GOT3 (cell line): ENCODE measurements around the gene DCDC2C.
"Not testable (repeated sequence)": the region's sequence is repeated elsewhere in the genome, so short reads cannot be mapped to it uniquely, and the experiment has no call there.

ENCODE experiments used
- DNase-seq: peaks from one replicate; lab custom pipeline; 2025; ENCODE audit warnings: mixed read lengths; lab: John Stamatoyannopoulos, UW

Gene DCDC2C, protein sequence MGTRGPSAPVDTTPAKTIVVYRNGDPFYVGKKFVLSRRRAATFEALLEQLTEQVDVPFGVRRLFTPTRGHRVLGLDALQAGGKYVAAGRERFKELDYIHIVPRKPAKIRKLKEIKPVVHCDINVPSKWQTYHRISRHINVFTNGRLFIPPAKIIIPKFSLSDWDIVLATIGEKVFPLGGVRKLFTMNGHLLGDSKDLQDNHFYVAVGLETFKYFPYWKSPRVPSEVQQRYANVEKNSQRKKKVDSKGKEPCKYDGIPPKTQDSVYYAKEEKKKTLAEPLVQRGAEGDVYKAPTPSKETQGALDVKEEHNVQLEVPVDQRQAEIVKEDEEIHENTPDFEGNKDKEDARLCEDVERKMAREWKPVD

DNA sequence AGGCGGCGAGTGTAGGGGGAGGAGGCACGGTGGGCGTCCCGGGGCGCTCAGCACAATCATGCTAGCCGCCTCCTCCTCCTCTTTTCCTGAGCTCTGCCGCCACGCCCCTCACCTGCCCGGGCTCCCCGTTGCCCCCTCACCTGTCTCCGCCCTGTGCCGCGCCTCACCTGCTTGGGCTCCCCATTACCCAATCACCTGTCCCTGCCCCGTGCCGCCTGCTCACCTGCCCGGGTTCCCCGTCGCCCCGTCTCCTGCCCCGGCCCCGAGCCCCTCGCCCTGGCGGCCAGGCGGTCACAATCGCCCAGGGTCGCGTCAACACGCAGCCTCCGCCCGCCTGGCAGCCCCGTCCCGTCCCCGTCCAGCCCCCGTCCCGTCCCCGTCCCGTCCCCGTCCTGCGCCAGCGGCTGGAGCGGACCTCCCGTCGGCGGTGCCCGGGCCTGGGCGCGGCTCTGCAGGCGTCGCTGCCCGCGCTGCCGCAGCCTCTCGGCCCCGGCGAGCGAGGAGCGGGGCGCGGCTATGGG, at the start of gene DCDC2C:
DCDC2C (plus strand) TSS at position 340 of the 521 bp plus-strand sequence; CDS start at position 517, 177 bp downstream.
- no peak for DNase-seq

DNA sequence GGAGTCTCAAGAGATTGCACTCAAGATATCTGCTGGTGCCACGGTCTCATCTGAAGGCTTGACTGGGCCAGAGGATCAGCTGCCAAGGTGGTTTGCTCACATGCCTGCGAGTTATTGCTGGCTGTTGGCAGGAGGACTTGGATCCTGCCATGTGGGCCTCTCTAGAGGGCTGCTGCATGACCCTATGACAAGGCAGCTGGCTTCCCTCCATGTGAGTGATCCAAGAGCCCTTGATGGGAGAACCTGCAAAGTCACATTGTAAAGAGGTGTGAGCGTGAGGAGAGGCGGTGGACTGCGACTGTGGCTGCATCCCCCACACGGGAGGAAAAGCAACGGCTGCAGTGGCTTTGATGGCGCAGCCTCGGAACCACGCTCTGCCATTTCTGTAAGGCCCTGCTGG, 49.4 kb upstream of the DCDC2C start:
- no peak for DNase-seq

DNA sequence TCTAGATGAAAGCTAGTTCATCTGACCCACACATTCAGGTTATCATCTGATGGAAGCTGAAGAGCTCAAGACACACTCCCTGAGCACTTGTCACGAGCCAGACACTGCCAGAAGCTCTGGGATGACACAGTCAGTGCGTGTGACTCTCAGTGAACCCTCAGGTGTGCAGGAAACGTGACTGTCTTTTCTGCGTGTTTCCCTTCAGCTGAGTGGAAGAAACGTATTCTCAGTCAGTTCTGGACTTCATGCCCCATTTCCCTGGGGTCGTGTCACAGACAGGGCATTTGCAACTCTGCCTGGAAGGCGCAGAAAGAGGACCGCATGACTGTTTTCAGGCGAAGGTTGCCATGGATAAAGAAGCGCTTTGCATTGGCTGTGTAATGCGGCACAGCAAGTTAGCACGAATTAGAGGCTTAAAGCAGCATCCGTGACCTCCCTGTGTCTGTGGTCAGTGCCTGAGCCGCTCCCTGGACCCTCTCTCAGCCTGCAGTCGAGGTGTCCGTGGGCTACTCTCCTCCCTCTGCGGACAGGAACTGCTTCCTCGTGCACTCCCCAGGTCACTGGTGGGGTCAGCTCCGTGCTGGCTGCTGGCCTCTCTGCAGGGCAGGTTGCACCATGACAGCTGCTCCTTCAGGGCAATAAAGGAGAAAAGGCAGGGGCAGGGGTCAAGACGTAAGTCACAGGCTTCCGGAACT, 48.7 kb upstream of the DCDC2C start:
- no peak for DNase-seq

DNA sequence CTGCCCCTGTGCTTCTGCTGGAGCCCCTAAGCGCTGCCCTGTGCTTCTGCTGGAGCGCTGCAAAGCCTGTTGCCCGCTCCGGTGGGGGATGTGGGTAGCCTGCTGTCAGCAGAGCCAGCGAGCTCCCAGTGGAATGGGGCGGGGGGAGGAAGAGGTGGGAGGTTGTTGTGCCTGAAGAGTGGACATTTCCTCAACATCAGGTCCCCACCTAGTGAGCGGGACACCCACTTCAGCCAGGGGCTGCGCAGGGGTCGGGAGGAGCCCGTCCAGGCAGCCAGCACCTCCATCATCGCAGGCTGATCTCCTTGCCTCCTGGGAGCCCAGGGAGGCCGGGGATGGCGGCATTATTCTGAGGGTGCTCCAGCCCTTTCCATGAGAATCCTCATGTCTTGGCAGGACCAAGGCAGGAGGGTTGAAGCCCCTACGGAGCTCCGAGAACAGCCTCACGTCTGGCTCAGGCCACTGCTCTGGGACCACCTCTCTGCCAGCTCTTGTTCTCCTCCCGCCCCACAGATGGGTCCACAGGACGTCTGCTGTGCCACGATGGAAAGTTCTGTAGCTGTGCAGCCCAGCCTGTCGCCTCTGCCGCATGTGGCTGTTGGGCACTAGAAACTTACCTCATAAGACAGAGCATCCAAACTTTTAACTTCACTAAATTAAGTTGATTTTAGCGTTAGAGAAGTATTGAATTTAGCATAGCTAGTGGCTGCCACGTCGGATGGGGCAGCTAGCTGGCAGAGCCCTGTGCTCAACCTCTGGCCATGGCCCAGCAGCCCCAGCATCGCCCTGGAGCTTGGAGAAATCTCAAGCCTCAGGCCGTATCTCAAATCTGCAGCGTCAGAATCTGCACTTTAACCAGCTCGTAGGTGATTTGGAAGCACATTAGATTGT, 47.3 kb upstream of the DCDC2C start:
- no peak for DNase-seq

GRCh38 chr2:3656762-3657721, 46.3 kb upstream of the DCDC2C start:
- no peak for DNase-seq

GRCh38 chr2:3657881-3658280, 45.5 kb upstream of the DCDC2C start, which contains the start of gene ALLC:
Gene ALLC (plus strand): TSS chr2:3658200. CDS start chr2:3671158, 12,958 bp downstream.
- no peak for DNase-seq

GRCh38 chr2:3659447-3660432, 43.6 kb upstream of the DCDC2C start:
- no peak for DNase-seq

DNA sequence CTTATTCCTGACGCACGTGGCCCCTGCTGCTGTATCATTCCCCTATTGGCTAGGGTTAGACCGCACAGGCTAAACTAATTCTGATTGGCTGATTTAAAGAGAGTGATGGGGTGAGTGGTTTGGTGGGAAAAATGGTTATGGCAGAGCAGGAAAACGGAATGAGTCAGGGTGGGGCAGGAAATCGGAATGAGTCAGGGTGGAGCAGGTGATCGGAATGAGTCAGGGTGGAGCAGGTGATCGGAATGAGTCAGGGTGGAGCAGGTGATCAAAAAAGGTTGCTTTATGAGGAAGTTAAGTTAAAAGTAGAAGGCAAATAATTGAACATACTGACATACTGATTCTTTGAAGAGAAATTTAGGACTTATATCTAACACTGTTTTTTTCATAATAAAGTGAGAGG, 42.7 kb upstream of the DCDC2C start:
- not testable (repeated sequence) for DNase-seq

DNA sequence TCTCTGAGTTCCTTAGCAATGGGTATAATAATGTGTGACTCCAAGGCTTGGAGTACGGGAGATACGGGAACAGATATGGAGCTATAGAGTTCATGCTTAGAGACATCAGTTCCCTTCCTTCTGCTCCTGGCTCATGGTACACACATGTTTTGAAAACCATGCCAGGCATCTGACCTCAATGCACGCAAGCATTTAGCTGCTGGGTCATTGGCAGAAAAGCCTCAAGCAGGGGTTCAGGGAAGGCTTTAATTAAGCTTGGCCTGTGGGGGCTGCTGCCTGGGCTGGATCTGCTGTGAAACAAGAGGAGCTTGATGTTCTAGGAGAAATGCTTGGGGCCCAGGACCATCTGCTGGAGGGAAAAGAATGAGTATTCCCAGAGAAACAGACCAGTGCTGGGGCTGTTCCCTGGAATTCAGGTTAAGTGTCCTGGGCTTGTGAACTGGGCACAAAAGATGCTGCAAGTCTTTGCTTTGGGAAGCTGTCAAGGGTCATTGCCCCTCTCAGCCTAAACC, 42.2 kb upstream of the DCDC2C start:
- DNase-seq: no peak

DNA sequence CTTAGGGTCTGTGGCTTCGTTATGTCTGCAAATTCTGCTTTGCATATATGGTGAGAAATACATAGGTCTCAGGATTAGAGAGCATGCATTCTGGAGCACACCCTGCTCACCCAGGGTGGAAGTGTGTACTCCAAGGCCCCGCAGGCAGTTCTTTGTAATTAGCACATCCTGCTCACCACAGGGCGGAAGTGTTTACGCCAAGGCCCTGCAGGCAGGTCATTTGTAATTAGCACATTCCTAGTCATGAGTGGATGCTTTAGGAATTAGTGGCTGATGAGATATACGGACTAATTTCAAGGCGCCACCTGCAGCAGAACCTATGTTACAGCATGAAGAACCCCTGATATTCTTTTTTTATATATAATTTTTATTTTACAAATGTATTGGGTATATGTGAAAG, 41.1 kb upstream of the DCDC2C start:
- DNase-seq: no peak

DNA sequence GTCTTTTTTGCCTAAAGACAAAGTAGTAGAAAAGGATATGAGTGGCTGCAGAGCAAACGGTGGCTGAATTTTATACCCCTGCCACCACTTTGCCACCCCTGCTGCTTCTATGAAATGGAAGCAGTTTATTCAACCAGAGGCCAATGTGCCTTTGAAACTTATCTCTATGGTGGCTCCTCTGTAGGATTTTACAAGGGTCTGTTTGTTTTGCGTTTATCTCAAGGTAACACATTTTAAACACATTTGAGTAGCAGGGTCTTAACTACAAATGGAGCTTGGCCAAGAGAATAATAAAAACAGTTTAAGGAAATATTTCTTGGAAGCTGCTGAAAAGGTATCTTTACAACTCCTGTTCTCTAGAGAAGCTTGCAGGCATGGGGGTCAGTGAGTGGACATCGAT, 39.3 kb upstream of the DCDC2C start:
- DNase-seq: no peak

DNA sequence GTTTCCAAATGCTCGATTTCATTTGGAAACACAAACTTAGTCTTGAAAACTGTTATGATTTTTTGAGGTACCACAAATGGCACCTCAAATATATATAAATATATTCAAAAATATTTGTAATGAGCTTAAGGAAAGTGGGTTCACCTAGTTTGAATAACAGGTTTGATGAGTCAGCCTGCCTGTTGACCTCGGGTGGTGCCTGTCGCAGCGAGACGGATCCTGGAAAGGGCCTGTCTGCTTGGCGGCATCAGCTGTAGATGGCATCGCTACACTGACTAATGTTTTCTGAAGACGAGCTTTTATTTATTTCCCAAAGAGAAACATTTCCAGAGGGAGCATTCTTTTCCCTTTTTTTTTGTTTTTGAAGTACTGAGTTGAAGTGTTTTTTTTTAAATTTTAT, 38.5 kb upstream of the DCDC2C start:
- DNase-seq: no peak

- no peak for DNase-seq
Measured at GRCh38 chr2:3665886-3666612, 37.3 kb upstream of the DCDC2C start.

GRCh38 chr2:3666613-3666975, 36.8 kb upstream of the DCDC2C start:
- no peak for DNase-seq

DNA sequence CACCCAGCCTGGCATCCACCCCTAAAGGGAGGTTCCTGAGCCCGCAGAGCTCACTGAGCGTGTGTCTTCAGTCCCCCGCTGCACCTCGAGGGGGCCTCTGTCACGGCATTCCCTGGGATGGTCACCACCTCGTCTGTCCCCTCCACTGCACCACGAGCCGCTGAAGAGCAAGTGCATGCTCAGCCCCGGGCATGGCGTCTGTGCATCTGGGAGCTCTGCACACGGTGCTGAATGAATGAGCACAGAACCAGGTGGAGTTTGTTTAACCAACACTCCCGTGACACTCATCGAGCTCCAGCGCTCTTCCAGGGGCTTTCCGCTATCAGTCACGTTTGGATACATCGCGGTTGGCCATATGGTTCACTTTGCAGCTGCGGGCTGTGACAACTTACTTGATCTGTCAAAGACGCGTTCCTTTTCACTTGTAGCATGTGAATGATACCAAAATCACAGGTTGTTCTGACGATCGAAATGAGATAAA, 36.2 kb upstream of the DCDC2C start:
- DNase-seq: no peak

DNA sequence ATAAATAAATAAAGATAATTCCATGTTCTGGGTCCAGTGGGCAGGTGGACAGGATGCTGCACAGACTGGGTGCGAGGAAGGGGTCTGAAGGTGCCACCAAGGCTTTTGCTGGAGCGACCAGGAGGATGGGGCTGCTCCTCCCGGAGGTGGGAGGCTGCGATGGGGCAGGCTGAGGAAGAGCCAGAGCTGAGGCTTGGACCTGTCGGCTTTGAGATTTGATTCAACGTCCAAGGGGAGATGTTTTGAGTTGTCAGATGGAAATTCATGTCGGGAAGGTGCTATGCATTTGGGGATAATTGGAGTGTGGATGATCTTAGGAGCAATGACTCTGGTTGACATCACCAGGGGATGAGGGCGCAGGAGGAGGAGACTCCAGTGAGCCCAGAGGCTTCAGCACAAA, 33.7 kb upstream of the DCDC2C start:
- no peak for DNase-seq

- no peak for DNase-seq
Measured at GRCh38 chr2:3670376-3670775, 33.0 kb upstream of the DCDC2C start.

DNA sequence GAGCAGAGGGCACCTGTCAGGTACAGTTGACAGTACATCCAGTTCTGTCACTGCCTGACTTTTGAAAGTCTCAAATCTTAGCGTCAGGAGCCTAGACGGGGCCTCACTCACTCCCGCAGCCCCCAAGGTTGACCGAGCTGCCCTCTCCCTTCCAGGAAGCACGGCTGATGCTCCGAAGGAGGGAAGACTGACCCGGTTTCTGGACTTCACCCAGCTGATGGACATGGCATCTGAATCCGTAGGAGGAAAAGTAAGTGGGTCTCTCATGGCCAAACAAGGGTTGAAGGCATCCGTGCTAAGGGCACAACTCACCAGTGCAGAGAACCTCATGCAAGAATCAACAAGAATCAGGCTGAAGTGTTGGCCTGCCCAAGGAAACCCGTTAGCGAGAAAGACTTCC, 32.4 kb upstream of the DCDC2C start:
- DNase-seq: no peak
